Thoracic aorta (tissue), 2 donors: Measurements from ENCODE around the gene PRM3. TPM values are rescaled to one million over a fixed set of nuclear protein-coding genes. Genes with fewer than 3 reads are reported as not detected.
A peak's percentile ranks its signal among the peaks of the same experiment; 100 is the strongest.

Experiments
- ATAC-seq: fragments of 150-250 bp; one replicate; pipeline ENCODE4 v1.8.0; 2017; ENCODE audit warnings: low read depth; ENCODE audit not compliant: insufficient number of reproducible peaks, low FRiP score
- DNase-seq: peaks from one replicate; pipeline ENCODE4 v3.0.0-alpha.2; 2020; ENCODE audit warnings: low spot score
- H3K27ac ChIP-seq, 2 donors: fragments of 200-600 bp; sonication (generic); 1 replicate in 1 of 2; 2 replicates in 1 of 2; pipeline ENCODE4 v1.5.1; 2016; ENCODE audit warnings: mild to moderate bottlenecking in 2 of 2, moderate library complexity in 2 of 2
- H3K27me3 ChIP-seq: fragments of 200-600 bp; sonication (generic); replicated peaks from 2 replicates; pipeline ENCODE4 v1.6.0; 2016; ENCODE audit warnings: mild to moderate bottlenecking; ENCODE audit not compliant: insufficient read depth
- H3K36me3 ChIP-seq: fragments of 200-600 bp; sonication (generic); one replicate; pipeline ENCODE4 v1.5.1; 2016
- H3K4me1 ChIP-seq, 2 donors: fragments of 200-600 bp; sonication (generic); 1 replicate in 1 of 2; 2 replicates in 1 of 2; pipeline versions ENCODE4 v1.5.1 to v1.6.0; 2016; ENCODE audit warnings: low read depth in 2 of 2, mild to moderate bottlenecking in 1 of 2; ENCODE audit not compliant: control insufficient read depth in 1 of 2
- H3K4me3 ChIP-seq: fragments of 200-600 bp; sonication (generic); 2 replicates; pipeline ENCODE4 v1.5.1; 2016; ENCODE audit warnings: mild to moderate bottlenecking
- H3K9me3 ChIP-seq: fragments of 200-600 bp; sonication (generic); 2 replicates; pipeline ENCODE4 v1.5.1; 2016
- total RNA-seq, 2 donors: library from RNA; depleted of rRNA; stranded (reverse); fragments of >200 nt; gene quantifications; one replicate each; pipeline versions ENCODE4 v1.1.0 to v1.2.3, GENCODE V29; 2016
- TF ChIP-seq, protein P1 (sequence below): fragments of 200-600 bp; sonication (generic); IDR thresholded peaks from one replicate; pipeline ENCODE4 v1.5.1; 2019; ENCODE audit warnings: antibody characterized with exemption

The PRM3 gene
- total RNA-seq, 2 donors from 2014 or later = not detected

DNA sequence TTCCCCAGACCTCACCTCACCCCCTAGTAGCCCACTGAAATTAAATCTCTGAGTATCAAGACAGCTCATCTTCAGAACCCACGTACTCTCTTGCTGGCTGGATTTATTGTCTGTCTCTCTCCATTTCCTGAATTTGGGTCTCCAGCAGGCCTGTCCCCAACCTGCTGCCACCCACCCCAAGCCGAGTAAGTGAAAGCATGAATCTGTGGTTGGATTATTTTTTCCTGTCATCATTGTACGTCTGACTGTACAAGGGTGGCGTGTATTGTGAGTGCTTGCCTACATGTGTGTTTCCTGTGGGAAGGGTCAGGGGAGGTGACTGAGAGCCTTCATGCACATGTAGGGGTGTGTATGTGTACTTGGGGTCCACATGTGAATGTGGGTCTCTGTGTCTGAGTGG, 9.7 kb downstream of the PRM3 start:
- Histone ChIP-seq H3K27ac (no peak overlapping the region), H3K4me1 (peaks cover 7 to 11% of the 10 kb centered on the region in 2 donors), H3K36me3 (no peaks in the 10 kb centered on the region), H3K4me3 (no peak overlapping the region), H3K27me3 (no peaks in the 10 kb centered on the region), H3K9me3 (no peaks in the 10 kb centered on the region)
- TF ChIP-seq, protein P1, sequence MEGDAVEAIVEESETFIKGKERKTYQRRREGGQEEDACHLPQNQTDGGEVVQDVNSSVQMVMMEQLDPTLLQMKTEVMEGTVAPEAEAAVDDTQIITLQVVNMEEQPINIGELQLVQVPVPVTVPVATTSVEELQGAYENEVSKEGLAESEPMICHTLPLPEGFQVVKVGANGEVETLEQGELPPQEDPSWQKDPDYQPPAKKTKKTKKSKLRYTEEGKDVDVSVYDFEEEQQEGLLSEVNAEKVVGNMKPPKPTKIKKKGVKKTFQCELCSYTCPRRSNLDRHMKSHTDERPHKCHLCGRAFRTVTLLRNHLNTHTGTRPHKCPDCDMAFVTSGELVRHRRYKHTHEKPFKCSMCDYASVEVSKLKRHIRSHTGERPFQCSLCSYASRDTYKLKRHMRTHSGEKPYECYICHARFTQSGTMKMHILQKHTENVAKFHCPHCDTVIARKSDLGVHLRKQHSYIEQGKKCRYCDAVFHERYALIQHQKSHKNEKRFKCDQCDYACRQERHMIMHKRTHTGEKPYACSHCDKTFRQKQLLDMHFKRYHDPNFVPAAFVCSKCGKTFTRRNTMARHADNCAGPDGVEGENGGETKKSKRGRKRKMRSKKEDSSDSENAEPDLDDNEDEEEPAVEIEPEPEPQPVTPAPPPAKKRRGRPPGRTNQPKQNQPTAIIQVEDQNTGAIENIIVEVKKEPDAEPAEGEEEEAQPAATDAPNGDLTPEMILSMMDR = no peak
- no peak for DNase-seq
- no peak for ATAC-seq

- no peaks in the 10 kb centered on the region for H3K36me3 ChIP-seq
- no peak overlapping the region for H3K4me3 ChIP-seq
- H3K27ac ChIP-seq = no peak overlapping the region
- DNase-seq (no peak), ATAC-seq (no peak)
- H3K9me3 ChIP-seq = no peaks in the 10 kb centered on the region
- H3K4me1 ChIP-seq = peaks cover 7 to 19% of the 10 kb centered on the region in 2 donors
- H3K27me3 ChIP-seq = no peaks in the 10 kb centered on the region
- TF ChIP-seq, protein P1 = no peak
Measured at GRCh38 chr16:11262915-11263314, 10.5 kb downstream of the PRM3 start.

DNA sequence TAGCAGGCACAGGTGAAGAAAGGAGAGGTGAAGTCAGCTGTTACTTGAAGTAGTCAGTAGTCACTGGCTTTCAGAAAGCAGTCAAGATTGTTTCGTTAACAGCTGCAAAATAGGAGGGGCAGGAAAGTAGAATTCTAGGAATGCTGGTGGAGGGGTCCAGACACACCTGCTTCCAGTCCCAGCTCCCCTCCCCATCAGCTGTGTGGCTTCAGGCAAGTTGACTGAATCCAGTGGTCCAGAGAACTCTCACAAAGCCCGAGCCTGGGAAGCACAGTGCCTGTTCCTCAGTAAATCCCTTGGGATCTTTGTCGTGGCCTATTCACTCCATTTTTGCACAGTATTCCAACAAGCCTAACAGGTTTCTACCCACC, 12.8 kb downstream of the PRM3 start:
- TF ChIP-seq, protein P1 = no peak
- Histone ChIP-seq H3K27ac (no peak overlapping the region), H3K36me3 (no peaks in the 10 kb centered on the region), H3K4me1 (peaks cover 7 to 30% of the 10 kb centered on the region in 2 donors), H3K9me3 (no peaks in the 10 kb centered on the region), H3K27me3 (no peaks in the 10 kb centered on the region), H3K4me3 (no peak overlapping the region)
- DNase-seq (no peak), ATAC-seq (no peak)

- H3K9me3 ChIP-seq = no peaks in the 10 kb centered on the region
- TF ChIP-seq, protein P1 = no peak
- no peak overlapping the region for H3K4me3 ChIP-seq
Measured at GRCh38 chr16:11259655-11260595, 13.5 kb downstream of the PRM3 start.

DNA sequence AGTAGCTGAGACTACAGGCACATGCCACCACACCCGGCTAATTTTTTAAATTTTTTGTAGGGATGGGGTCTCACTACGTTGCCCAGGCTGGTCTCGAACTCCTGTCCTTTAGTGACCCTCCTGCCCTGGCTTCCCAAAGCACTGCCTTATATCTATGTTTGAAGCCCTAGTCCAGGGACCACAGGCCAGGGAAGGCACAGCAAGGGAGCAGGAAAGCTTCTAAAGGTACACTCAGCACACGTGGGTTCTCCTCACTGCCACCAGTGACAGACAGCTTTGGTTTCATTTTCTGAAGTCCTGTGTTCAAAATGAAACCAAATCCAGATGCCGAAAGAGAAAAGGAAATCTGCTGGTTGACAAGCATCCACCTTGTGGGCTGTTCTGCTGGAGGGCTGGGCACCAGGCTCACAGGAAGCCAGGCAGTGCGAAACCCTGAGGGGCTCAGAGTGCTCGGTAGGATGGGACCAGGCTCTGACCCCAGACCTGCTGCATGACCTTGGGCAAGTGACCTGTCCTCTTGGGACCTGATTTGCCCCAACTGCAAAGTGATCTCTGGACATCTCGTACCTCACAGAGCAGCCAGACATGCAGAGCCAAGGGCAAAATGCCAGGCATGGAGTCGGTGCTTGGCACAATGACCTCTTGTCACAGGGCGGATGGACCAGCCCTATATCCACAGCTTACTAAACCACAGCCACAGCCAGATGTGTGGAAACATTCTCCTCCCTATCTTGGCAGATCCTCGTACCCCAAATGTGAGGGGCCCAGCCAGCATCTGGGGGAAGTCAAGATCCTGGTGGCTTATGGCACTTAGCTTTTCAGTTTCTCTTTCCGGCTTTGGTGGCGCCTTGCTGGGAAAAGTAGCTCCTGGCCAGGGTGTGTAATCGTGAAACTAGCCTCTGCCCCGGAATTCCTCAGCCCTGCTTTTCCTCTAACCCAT, 14.6 kb downstream of the PRM3 start:
- Histone ChIP-seq H3K36me3 (no peaks in the 10 kb centered on the region), H3K27me3 (no peaks in the 10 kb centered on the region), H3K4me3 (peak overlapping the region; percentile 60), H3K9me3 (no peaks in the 10 kb centered on the region), H3K4me1 (peaks cover 10 to 44% of the 10 kb centered on the region in 2 donors), H3K27ac (peak overlapping the region; percentile 65)
- TF ChIP-seq, protein P1 = no peak
- ATAC-seq (no peak), DNase-seq (no peak)

More at GRCh38 chr16:11259655-11260595, 13.5 kb downstream of the PRM3 start:
- no peaks in the 10 kb centered on the region for H3K36me3 ChIP-seq
- no peak for DNase-seq
- H3K27me3 ChIP-seq = no peaks in the 10 kb centered on the region
- H3K4me1 ChIP-seq = peaks cover 7 to 33% of the 10 kb centered on the region in 2 donors
- no peak for ATAC-seq
- peak overlapping the region; percentile 65 for H3K27ac ChIP-seq
